Adipocyte (in vitro differentiated cells): ENCODE measurements around the gene ECSCR.
"Not testable (repeated sequence)": the region's sequence is repeated elsewhere in the genome, so short reads cannot be mapped to it uniquely, and the experiment has no call there.

Source experiments
- DNase-seq: peaks from one replicate; pipeline ENCODE4 v3.0.0-alpha.2; 2015; ENCODE audit warnings: low read depth
- H3K27me3 ChIP-seq: replicated peaks from 2 replicates; pipeline ENCODE4 v1.7.0; 2013; ENCODE audit warnings: mild to moderate bottlenecking, low read length, moderate library complexity; ENCODE audit not compliant: control insufficient read depth, insufficient read depth
- H3K36me3 ChIP-seq: 2 replicates; pipeline ENCODE4 v1.7.0; 2013; ENCODE audit warnings: low read length, mild to moderate bottlenecking, moderate library complexity; ENCODE audit not compliant: control insufficient read depth, insufficient read depth, severe bottlenecking
- H3K4me1 ChIP-seq: 2 replicates; pipeline ENCODE4 v1.7.0; 2013; ENCODE audit warnings: mild to moderate bottlenecking, low read length, moderate library complexity; ENCODE audit not compliant: control insufficient read depth, insufficient read depth
- H3K4me3 ChIP-seq: 2 replicates; pipeline ENCODE4 v1.7.0; 2013; ENCODE audit warnings: mild to moderate bottlenecking, low read length, moderate library complexity
- H3K9ac ChIP-seq: 2 replicates; pipeline ENCODE4 v1.7.0; 2013; ENCODE audit warnings: mild to moderate bottlenecking, low read length, moderate library complexity
- H3K9me3 ChIP-seq: 2 replicates; pipeline ENCODE4 v1.7.0; 2013; ENCODE audit warnings: mild to moderate bottlenecking, low read length, moderate library complexity; ENCODE audit not compliant: control insufficient read depth

ECSCR gene

DNA sequence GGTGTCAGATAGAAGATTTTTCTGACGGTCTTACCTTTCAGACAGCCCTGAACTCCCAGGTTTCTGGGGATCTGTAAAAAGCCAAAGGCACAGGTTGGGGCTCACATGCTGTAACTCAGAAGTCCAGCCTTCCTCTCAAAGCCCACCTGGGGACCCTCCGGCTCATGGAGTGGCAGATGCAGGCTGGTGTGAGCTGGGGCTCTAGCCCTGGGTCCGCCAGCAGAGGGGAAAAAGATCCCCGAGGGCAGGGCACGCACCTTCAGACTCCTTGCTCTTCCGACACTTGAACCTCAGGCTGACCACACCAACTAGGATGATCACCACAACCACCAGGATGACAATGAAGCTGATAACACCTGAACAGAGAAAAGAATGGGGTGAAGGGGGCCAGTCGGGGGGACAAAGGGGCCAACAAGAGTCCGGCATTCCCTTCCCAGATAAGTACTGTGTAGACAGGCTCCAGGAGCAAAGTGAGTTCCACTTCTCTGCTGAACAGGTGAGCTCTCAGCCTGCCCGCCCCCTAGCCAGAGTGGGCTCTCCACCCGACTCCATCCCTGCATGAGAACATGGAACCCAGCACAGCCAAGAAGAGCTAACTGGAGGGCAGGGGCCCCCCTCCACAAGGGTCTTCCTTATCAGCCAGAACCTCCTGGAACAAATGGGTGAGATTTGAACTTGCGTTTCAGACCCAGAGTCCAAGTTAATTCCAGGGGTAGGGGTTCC is 7.8 kb downstream of the ECSCR start:
- Histone ChIP-seq H3K36me3 (no peaks in the 10 kb centered on the region), H3K4me3 (no peak overlapping the region), H3K9ac (no peak overlapping the region), H3K27me3 (no peaks in the 10 kb centered on the region), H3K4me1 (no peaks in the 10 kb centered on the region), H3K9me3 (no peaks in the 10 kb centered on the region)
- no peak for DNase-seq

DNA sequence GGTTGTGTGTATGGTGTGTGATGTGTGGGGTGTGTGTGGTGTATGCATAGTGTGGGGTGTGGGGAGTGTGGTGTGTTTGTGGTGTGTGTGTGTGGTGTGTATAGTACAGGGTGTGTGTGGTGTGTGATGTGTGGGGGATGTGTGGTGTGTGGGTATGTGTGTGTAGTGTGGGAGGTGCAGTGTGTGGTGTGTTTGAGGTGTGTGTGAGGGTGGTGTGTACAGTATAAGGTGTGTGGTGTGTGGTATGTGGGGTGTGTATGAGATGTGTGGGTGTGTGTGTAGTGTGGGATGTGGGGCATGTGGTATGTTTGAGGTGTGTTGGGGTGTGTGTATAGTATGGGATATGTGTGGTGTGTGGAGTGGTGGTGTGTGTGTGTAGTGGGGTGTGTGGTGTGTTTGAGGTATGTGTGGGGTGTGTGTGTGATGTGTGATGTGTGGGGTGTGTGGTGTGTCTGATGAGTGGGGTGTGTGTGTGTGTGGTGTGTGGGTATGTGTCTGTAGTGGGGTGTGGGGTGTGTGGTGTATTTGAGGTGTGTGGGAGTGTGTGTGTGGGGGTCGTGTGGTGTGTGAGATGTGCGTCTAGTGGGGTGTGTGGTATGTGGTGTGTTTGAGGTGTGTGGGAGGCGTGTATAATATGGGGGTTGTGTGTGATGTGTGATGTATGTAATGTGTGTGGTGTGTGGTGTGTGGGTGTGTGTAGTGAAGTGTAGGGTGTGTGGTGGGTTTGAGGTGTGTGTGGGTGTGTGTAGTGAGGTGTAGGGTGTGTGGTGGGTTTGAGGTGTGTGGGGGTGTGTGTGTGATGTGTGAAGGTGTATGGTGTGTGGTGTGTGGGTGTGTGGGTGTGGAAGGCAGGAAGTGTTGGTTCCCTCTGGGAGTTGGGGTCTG is 8.6 kb downstream of the ECSCR start:
- H3K9ac ChIP-seq: no peak overlapping the region
- DNase-seq: no peak
- no peaks in the 10 kb centered on the region for H3K9me3 ChIP-seq
- no peak overlapping the region for H3K4me3 ChIP-seq
- H3K4me1 ChIP-seq: no peaks in the 10 kb centered on the region
- H3K27me3 ChIP-seq: no peaks in the 10 kb centered on the region
- H3K36me3 ChIP-seq: no peaks in the 10 kb centered on the region

DNA sequence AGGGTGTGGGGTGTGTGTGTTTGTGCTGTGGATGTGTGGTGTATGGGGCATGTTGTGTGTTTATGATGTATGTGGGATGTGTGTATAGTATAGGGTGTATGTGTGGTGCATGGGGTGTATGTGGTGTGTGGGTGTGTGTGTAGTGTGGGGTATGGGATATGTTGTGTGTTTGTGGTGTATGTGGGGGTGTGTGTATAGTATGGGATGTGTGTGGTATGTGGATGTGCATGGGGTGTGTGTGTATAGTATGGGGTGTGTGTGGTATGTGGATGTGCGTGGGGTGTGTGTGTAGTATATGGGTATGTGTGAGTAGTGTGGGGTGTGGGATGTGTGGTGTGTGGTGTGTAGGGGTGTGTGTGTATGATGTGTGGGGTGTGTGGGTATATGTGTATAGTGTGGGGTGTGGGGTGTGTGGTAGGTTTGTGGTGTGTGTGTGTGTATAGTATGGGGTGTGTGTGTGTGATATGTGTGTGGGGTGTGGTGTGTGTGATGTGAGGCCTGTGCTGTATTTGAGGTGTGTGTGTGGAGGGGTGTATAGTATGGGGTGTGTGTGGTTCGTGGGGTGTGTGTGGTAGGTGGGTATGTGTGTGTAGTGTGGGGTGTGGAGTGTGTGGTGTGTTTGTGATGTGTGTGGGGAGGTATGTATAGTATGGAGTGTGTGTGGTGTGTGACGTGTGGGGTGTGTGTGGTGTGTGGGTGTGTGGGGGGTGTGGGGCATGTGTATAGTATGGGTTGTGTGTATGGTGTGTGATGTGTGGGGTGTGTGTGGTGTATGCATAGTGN is 10.5 kb downstream of the ECSCR start:
- no peak for DNase-seq
- no peak overlapping the region for H3K4me3 ChIP-seq
- H3K36me3 ChIP-seq: no peaks in the 10 kb centered on the region
- no peaks in the 10 kb centered on the region for H3K27me3 ChIP-seq
- no peak overlapping the region for H3K9ac ChIP-seq
- H3K9me3 ChIP-seq: no peaks in the 10 kb centered on the region
- H3K4me1 ChIP-seq: peaks cover 6% of the 10 kb centered on the region

DNA sequence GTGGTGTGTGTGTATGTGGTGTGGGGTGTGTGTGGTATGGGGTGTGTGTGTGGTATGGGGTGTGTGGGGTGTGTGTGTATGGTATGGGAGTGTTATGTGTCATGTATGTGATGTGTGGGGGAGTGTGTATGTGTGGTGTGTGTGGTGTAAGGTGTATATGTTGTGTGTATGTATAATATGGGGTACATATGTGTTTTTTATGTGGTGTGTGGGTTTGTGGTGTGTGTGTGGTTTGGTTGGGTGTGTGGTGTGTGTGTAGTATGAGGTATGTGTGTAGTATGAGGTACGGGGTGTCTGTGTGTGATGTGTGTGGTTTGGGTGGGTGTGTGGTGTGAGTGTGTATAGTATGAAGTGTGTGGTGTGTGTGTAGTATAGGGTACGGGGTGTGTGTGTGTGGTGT is 11.4 kb downstream of the ECSCR start:
- Histone ChIP-seq H3K9ac (no peak overlapping the region), H3K36me3 (no peaks in the 10 kb centered on the region), H3K27me3 (no peaks in the 10 kb centered on the region), H3K4me1 (peaks cover 8% of the 10 kb centered on the region), H3K4me3 (no peak overlapping the region), H3K9me3 (no peaks in the 10 kb centered on the region)
- DNase-seq: no peak

DNA sequence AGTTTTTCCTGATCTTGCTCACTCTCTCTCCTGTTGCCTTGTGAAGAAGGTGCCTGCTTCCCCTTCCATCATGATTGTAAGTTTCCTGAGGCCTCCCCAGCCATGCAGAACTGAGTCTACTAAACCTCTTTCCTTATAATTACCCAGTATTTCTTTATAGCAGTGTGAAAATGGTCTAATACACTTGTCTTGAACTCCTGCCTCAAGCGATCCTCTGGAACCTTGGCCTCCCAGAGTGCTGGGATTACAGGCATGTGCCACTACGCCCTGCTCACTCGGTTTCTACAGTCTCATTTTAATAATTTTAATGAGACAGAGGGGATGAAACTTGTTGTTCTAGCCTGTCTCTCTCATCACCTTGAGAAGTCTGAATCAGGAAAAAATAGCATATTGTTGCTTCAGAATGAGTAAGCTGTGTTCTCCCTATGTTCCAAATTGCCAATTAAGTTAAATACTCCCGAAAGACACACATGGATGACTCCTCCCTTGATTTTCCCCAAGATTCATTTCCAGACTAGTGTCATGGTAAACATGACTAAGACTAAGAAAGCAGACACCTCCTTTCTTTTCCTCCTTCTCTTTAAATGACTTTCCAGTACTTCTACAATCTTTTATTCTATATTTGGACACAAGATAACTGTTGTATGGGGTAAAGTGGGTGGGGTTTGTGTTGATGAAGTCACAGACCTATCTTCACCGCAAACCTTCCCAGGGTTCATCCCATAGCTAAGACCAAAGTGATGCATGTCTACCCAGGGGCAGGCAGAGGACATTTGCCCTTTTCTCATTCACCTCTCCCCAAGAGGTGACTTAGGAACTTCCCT is 15.4 kb downstream of the ECSCR start:
- Histone ChIP-seq H3K4me1 (peaks cover 8% of the 10 kb centered on the region), H3K27me3 (no peaks in the 10 kb centered on the region), H3K9me3 (no peaks in the 10 kb centered on the region), H3K4me3 (no peak overlapping the region), H3K9ac (no peak overlapping the region), H3K36me3 (no peaks in the 10 kb centered on the region)
- no peak for DNase-seq

DNA sequence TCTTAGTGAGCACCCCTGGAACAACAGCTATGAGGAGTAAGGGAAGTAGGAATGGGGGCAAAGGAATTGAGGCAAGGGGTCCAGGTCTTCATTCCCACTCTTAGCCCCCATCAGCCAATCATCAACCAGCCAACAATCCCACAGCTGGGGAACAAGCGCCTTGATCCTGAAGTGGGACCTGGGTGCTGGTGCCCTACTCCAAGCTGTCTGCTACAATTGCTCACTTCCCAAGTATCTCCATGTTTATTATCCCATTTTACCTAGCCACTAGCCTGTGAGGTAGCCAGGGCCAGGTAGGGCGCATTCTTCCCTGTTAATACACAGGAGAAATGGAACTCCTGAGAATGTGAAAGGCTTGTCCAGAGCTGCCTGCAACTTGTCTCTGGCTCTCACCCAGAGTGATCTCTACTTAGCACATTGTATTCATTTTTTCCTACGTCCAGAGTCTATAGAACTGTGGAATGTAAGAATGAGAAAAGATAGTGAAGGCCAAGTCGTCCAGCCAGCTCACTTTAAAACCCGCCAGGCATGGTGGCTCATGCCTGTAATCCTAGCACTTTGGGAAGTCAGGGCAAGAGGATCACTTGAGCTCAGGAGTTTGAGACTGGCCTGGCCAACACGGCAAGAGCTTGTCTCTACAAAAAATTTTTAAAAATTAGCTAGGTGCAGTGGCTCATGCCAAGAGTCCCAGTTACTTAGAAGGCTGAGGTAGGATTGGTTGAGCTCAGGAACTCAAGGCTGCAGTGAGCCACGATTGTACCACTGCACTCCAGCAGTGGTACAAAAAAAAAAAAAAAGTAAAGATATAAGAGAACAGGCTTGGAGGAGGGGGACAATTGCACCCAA is 17.0 kb downstream of the ECSCR start:
- peak; percentile 70 for DNase-seq

DNA sequence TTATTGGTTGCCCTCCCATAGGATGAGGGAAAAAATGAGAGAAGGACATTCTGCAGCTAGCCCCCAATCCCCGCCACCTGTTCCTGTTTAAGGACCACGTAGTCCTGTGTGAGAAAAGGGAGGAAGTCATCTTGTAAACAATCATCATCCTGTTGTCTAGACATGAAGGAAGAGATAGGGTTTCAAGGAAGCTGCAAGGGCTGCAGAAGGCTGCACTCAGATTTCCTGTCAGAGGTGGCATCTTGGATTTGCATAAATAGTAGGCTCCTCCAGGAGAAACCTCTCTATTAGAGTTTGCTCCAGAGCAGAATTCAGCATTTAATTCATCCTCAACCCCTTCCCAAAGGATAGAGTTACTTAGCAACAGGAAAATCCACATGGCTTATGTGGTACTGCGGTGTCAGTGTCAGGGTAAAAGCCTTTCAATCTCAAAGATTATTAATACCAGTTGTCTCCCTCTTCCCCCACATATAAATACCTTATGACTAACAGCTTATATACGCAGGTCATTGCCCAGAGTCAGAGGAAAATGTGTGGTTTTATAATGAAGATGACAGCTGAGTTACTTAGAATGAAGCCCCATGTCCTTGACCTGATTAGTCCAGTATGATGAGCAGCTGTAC is 18.6 kb downstream of the ECSCR start:
- Histone ChIP-seq H3K27me3 (no peaks in the 10 kb centered on the region), H3K9ac (no peak overlapping the region), H3K9me3 (no peaks in the 10 kb centered on the region), H3K4me3 (no peak overlapping the region), H3K36me3 (no peaks in the 10 kb centered on the region), H3K4me1 (peaks cover 12% of the 10 kb centered on the region)
- DNase-seq: peak; percentile 47

More for the DNA sequence above, 17.0 kb downstream of the ECSCR start:
- Histone ChIP-seq H3K9ac (no peak overlapping the region), H3K36me3 (no peaks in the 10 kb centered on the region), H3K4me3 (no peak overlapping the region), H3K27me3 (no peaks in the 10 kb centered on the region), H3K4me1 (peaks cover 8% of the 10 kb centered on the region), H3K9me3 (no peaks in the 10 kb centered on the region)

DNA sequence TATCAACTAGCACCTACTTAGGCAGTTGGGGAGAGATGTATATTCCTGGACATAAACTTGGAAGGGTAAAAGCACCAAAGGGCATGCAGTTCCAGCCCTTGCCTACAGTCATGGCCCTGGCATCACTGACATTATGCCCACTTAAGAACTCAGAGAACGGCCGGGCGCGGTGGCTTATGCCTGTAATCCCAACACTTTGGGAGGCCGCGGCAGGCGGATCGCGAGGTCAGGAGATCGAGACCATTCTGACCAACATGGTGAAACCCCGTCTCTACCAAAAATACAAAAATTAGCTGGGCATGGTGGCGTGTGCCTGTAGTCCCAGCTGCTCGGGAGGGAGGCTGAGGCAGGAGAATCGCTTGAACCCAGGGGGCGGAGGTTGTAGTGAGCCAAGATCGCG is 22.1 kb downstream of the ECSCR start:
- not testable (repeated sequence) for H3K9me3 ChIP-seq, H3K4me3 ChIP-seq, H3K27me3 ChIP-seq

DNA sequence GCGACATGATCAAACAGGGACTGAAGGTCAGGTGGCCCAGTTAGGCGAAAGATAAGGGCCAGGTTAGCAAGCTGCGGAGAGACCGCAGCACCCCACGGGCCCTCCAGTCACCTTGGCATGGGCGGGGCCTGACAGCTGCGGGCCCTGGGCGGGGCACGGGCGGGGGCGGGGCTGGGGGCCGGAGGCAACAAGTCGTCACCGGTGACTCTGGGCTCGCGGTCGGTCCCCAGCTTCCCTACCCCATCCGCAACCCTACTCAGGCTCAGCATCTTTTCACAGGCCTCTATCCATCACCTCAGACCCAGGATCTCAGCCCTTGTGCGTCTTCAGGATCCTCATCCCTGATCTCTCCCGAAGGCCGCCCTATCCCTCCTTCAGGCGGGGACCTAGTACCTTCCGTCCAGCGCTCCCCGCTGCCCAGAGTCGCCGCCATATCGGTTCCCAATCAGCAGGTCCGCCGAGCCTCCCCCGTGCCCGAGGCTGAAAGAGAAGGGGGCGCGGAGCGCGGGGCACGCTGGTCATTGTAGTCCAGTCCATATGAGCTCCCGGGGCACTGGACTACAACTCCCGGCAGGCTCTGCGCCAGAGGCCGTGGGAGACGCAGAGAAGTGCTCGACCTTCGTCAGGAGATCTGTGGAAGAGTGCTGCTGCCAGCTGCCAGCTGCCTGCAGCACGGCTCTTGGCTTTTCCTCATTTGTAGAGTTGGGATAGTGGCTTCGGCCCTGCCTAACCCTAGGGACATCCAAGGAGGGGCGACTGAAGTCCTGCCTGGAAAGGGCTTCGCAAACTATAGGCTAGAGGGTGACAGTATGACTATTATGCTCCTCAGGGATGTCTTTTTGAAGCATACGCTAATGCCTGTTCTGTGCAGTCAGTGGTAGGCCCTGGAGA is 23.3 kb downstream of the ECSCR start, which contains the start of gene DNAJC18:
DNAJC18 (minus strand) TSS at position 513 of the 891 bp plus-strand sequence; CDS start at position 433, 80 bp downstream.
- peak; percentile 97 for DNase-seq
- Histone ChIP-seq H3K27me3 (no peaks in the 10 kb centered on the region), H3K36me3 (no peaks in the 10 kb centered on the region), H3K9ac (peak within 1 kb of the TSS; percentile 94), H3K4me3 (peak within 1 kb of the TSS; percentile 97), H3K4me1 (peaks cover 6% of the 10 kb centered on the region), H3K9me3 (no peaks in the 10 kb centered on the region)

More for the DNA sequence above, 22.1 kb downstream of the ECSCR start:
- not testable (repeated sequence) for DNase-seq, H3K36me3 ChIP-seq, H3K9ac ChIP-seq, H3K4me1 ChIP-seq
